ENCODE data around the gene STARD5.

Gene STARD5

GRCh38 chr15:81263477-81263876 lies 60.5 kb downstream of the STARD5 start:
- no peak for FAIRE-seq
- DNase-seq (ENCODE audit: insufficient read length, low spot score): no peak
- TF ChIP-seq CTCF (IDR thresholded peaks at IDR 0.05; ENCODE audit: insufficient read depth, missing control alignments): no peak

GRCh38 chr15:81261172-81261811 lies 62.6 kb downstream of the STARD5 start:
- no peak for TF ChIP-seq CTCF (IDR thresholded peaks at IDR 0.05; ENCODE audit: insufficient read depth, missing control alignments)
- DNase-seq (ENCODE audit: insufficient read length, low spot score) (no peak), FAIRE-seq (no peak)

- no peak for DNase-seq (ENCODE audit: insufficient read length, low spot score)
- no peak for TF ChIP-seq CTCF (IDR thresholded peaks at IDR 0.05; ENCODE audit: insufficient read depth, missing control alignments)
- FAIRE-seq: no peak
These were observed 64.1 kb downstream of the STARD5 start for GRCh38 chr15:81259760-81260298.

All from D721Med (cell line).